Astrocyte (in vitro differentiated cells and primary cell): Measurements from ENCODE around the gene PAX5. TPM values are rescaled to one million over a fixed set of nuclear protein-coding genes. Genes with fewer than 3 reads are reported as not detected.

ENCODE experiments used
- DNase-seq: peaks from one replicate; pipeline ENCODE4 v3.0.0-alpha.2; 2010; ENCODE audit warnings: low read depth
- FAIRE-seq: peaks from 2 replicates; lab custom pipeline; 2011; peaks lifted over from hg19 to GRCh38; lab: Jason Lieb, UNC
- H2AFZ ChIP-seq: 2 replicates; pipeline ENCODE4 v1.6.0; 2012; ENCODE audit warnings: low read depth, low read length, inconsistent platforms
- H3K27ac ChIP-seq: 2 replicates; pipeline ENCODE4 v1.5.1; 2011; ENCODE audit warnings: low read depth, low read length, inconsistent platforms
- H3K27me3 ChIP-seq: 2 replicates; pipeline ENCODE4 v1.6.0; 2011; ENCODE audit warnings: low read length, inconsistent platforms; ENCODE audit not compliant: insufficient read depth
- H3K36me3 ChIP-seq: 2 replicates; pipeline ENCODE4 v1.5.1; 2011; ENCODE audit warnings: low read length, inconsistent platforms; ENCODE audit not compliant: insufficient read depth
- H3K4me1 ChIP-seq: 2 replicates; pipeline ENCODE4 v1.5.1; 2011; ENCODE audit warnings: low read length, inconsistent platforms; ENCODE audit not compliant: insufficient read depth
- H3K4me2 ChIP-seq: 2 replicates; pipeline ENCODE4 v1.6.0; 2012; ENCODE audit warnings: low read length, inconsistent platforms
- H3K4me3 ChIP-seq: 2 replicates; pipeline ENCODE4 v1.5.1; 2011; ENCODE audit warnings: low read depth, mild to moderate bottlenecking, low read length, inconsistent platforms; ENCODE audit not compliant: insufficient read depth
- H3K79me2 ChIP-seq: 2 replicates; pipeline ENCODE4 v1.6.0; 2012; ENCODE audit warnings: mild to moderate bottlenecking, low read length, inconsistent platforms; ENCODE audit not compliant: insufficient read depth
- H3K9ac ChIP-seq: 2 replicates; pipeline ENCODE4 v1.6.0; 2012; ENCODE audit warnings: mild to moderate bottlenecking, low read length, inconsistent platforms
- H3K9me3 ChIP-seq: 2 replicates; pipeline ENCODE4 v1.5.1; 2012; ENCODE audit warnings: low read depth, mild to moderate bottlenecking, low read length, inconsistent platforms; ENCODE audit not compliant: insufficient read depth
- H4K20me1 ChIP-seq: 2 replicates; pipeline ENCODE4 v1.6.0; 2012; ENCODE audit warnings: low read length, inconsistent platforms; ENCODE audit not compliant: insufficient read depth
- H3K27ac Mint-ChIP-seq: one replicate; pipeline ENCODE4 v1.8.0; 2021; ENCODE audit warnings: mild to moderate bottlenecking, mixed read lengths; ENCODE audit not compliant: unreplicated experiment
- H3K27me3 Mint-ChIP-seq: one replicate; pipeline ENCODE4 v1.8.0; 2021; ENCODE audit warnings: low read depth, mixed read lengths; ENCODE audit not compliant: unreplicated experiment
- H3K36me3 Mint-ChIP-seq: one replicate; pipeline ENCODE4 v1.8.0; 2021; ENCODE audit warnings: low read depth, mixed read lengths; ENCODE audit not compliant: unreplicated experiment
- H3K4me1 Mint-ChIP-seq: one replicate; pipeline ENCODE4 v1.8.0; 2021; ENCODE audit warnings: low read depth, mixed read lengths; ENCODE audit not compliant: unreplicated experiment
- H3K4me3 Mint-ChIP-seq: one replicate; pipeline ENCODE4 v1.8.0; 2021; ENCODE audit warnings: mild to moderate bottlenecking, moderate library complexity, mixed read lengths; ENCODE audit not compliant: unreplicated experiment
- H3K9me3 Mint-ChIP-seq: one replicate; pipeline ENCODE4 v1.8.0; 2021; ENCODE audit warnings: mild to moderate bottlenecking, mixed read lengths; ENCODE audit not compliant: unreplicated experiment
- CTCF ChIP-seq: IDR thresholded peaks from 2 replicates; pipeline ENCODE4 v1.5.1; 2011; ENCODE audit warnings: low read depth, mild to moderate bottlenecking, inconsistent platforms, low read length, moderate library complexity; ENCODE audit not compliant: insufficient read depth
- EZH2 ChIP-seq: IDR thresholded peaks from 2 replicates; pipeline ENCODE4 v1.6.1; 2012; ENCODE audit warnings: mild to moderate bottlenecking, low read length, inconsistent platforms; ENCODE audit not compliant: insufficient read depth
- total RNA-seq: library from RNA; stranded (reverse); gene quantifications from 2 replicates; pipeline ENCODE4 v1.2.1, GENCODE V29; 2021

The PAX5 gene
- total RNA-seq, 1 donor from 2014 or later: not detected

- DNase-seq (no peak), FAIRE-seq (no peak)
- Mint-ChIP-seq H3K27me3 (peaks cover 53% of the 10 kb centered on the region), H3K36me3 (no peaks in the 10 kb centered on the region), H3K4me1 (peaks cover 4% of the 10 kb centered on the region), H3K27ac (no peak overlapping the region), H3K9me3 (no peaks in the 10 kb centered on the region), H3K4me3 (no peak overlapping the region)
- H3K4me2 ChIP-seq: no peak overlapping the region
- H3K27me3 ChIP-seq: peaks cover 57% of the 10 kb centered on the region
- no peaks in the 10 kb centered on the region for H3K79me2 ChIP-seq
- H3K4me1 ChIP-seq: no peaks in the 10 kb centered on the region
- H2AFZ ChIP-seq: no peak overlapping the region
- H4K20me1 ChIP-seq: no peaks in the 10 kb centered on the region
- no peak overlapping the region for H3K27ac ChIP-seq
- no peaks in the 10 kb centered on the region for H3K36me3 ChIP-seq
- H3K9ac ChIP-seq: no peak overlapping the region
- H3K9me3 ChIP-seq: no peaks in the 10 kb centered on the region
- no peak overlapping the region for H3K4me3 ChIP-seq
- no peak for TF ChIP-seq CTCF
- no peak for TF ChIP-seq EZH2
These were observed 22.5 kb downstream of the PAX5 start for GRCh38 chr9:37011530-37011929.

- H3K27ac Mint-ChIP-seq: no peak overlapping the region
- H3K4me1 Mint-ChIP-seq: peaks cover 4% of the 10 kb centered on the region
- H3K36me3 ChIP-seq: no peaks in the 10 kb centered on the region
- H3K4me3 Mint-ChIP-seq: no peak overlapping the region
- H3K27ac ChIP-seq: no peak overlapping the region
- TF ChIP-seq CTCF: no peak
- TF ChIP-seq EZH2: no peak
- no peak overlapping the region for H2AFZ ChIP-seq
- no peaks in the 10 kb centered on the region for H3K4me1 ChIP-seq
- FAIRE-seq (no peak), DNase-seq (no peak)
- H3K9me3 Mint-ChIP-seq: no peaks in the 10 kb centered on the region
- H3K27me3 Mint-ChIP-seq: peaks cover 54% of the 10 kb centered on the region
- H3K36me3 Mint-ChIP-seq: no peaks in the 10 kb centered on the region
- H3K27me3 ChIP-seq: peaks cover 61% of the 10 kb centered on the region
- H3K4me2 ChIP-seq: no peak overlapping the region
- H4K20me1 ChIP-seq: no peaks in the 10 kb centered on the region
- no peak overlapping the region for H3K9ac ChIP-seq
- H3K79me2 ChIP-seq: no peaks in the 10 kb centered on the region
- no peaks in the 10 kb centered on the region for H3K9me3 ChIP-seq
- no peak overlapping the region for H3K4me3 ChIP-seq
These were observed 23.1 kb downstream of the PAX5 start for GRCh38 chr9:37010976-37011375.

- Mint-ChIP-seq H3K27ac (no peak overlapping the region), H3K27me3 (peaks cover 59% of the 10 kb centered on the region), H3K4me1 (peaks cover 4% of the 10 kb centered on the region), H3K36me3 (no peaks in the 10 kb centered on the region), H3K4me3 (no peak overlapping the region), H3K9me3 (no peaks in the 10 kb centered on the region)
- no peak for TF ChIP-seq CTCF
- TF ChIP-seq EZH2: no peak
- no peak for FAIRE-seq
- Histone ChIP-seq H3K79me2 (no peaks in the 10 kb centered on the region), H3K9me3 (no peaks in the 10 kb centered on the region), H3K4me2 (no peak overlapping the region), H3K36me3 (no peaks in the 10 kb centered on the region), H3K27me3 (peaks cover 66% of the 10 kb centered on the region), H3K4me3 (no peak overlapping the region), H2AFZ (no peak overlapping the region), H3K9ac (no peak overlapping the region), H3K4me1 (no peaks in the 10 kb centered on the region), H3K27ac (no peak overlapping the region), H4K20me1 (no peaks in the 10 kb centered on the region)
- DNase-seq: no peak
These were observed 23.9 kb downstream of the PAX5 start for GRCh38 chr9:37010180-37010579.
